GM12874 (cell line): Measurements from ENCODE around the gene PPT2.

ENCODE experiments used
- CTCF ChIP-seq: IDR thresholded peaks from 2 replicates; pipeline ENCODE4 v1.5.1; 2011; ENCODE audit warnings: low read depth, mild to moderate bottlenecking, control low read depth, low read length, moderate library complexity; ENCODE audit not compliant: insufficient read depth

The PPT2 gene

GRCh38 chr6:32139590-32139989 is 14.4 kb upstream of the PPT2 start:
- TF ChIP-seq CTCF = no peak

- no peak for TF ChIP-seq CTCF
These were observed 13.4 kb upstream of the PPT2 start for GRCh38 chr6:32140420-32141046.

- no peak for TF ChIP-seq CTCF
These were observed 7.7 kb upstream of the PPT2 start for GRCh38 chr6:32146287-32146686.

GRCh38 chr6:32146687-32147086 is 7.3 kb upstream of the PPT2 start:
- no peak for TF ChIP-seq CTCF

- no peak for TF ChIP-seq CTCF
These were observed 6.4 kb upstream of the PPT2 start for GRCh38 chr6:32147401-32148132.

- no peak for TF ChIP-seq CTCF
These were observed 5.5 kb upstream of the PPT2 start for GRCh38 chr6:32148289-32149091.

- TF ChIP-seq CTCF = no peak
These were observed 4.7 kb upstream of the PPT2 start for GRCh38 chr6:32149092-32149755.
